ENCODE data around the gene TSC22D3. TPM values are rescaled to one million over a fixed set of nuclear protein-coding genes. Genes with fewer than 3 reads are reported as not detected.
"Not testable (repeated sequence)": the region's sequence is repeated elsewhere in the genome, so short reads cannot be mapped to it uniquely, and the experiment has no call there.

The TSC22D3 gene
- total RNA-seq, 1 experiment from 2014 or later, result 28.1 TPM

DNA sequence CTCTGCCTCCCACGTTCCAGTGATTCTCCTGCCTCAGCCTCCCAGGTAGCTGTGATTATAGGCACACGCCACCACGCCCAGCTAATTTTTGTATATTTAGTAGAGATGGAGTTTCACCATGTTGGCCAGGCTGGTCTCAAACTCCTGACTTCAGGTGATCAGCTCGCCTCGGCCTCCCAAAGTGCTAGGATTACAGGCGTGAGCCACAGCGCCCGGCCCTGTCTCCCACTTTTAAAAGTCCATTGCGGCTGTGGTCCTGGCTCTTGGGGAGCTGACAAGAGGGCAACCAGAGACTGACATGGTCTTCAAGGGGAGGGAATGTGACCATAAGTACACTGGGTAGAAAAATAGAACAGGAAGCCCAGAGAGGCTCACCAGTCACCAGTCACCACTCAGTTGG is 104.3 kb downstream of the TSC22D3 start:
- not testable (repeated sequence) for H3K27me3 ChIP-seq (replicated peaks); DNase-seq (ENCODE audit: low read depth in 1 of 2, low spot score in 2 of 2); H3K27ac ChIP-seq; H3K9me3 ChIP-seq (replicated peaks); H3K4me3 ChIP-seq; H3K36me3 ChIP-seq
- peaks cover 30% of the 10 kb centered on the region for H3K4me1 ChIP-seq (replicated peaks)

DNA sequence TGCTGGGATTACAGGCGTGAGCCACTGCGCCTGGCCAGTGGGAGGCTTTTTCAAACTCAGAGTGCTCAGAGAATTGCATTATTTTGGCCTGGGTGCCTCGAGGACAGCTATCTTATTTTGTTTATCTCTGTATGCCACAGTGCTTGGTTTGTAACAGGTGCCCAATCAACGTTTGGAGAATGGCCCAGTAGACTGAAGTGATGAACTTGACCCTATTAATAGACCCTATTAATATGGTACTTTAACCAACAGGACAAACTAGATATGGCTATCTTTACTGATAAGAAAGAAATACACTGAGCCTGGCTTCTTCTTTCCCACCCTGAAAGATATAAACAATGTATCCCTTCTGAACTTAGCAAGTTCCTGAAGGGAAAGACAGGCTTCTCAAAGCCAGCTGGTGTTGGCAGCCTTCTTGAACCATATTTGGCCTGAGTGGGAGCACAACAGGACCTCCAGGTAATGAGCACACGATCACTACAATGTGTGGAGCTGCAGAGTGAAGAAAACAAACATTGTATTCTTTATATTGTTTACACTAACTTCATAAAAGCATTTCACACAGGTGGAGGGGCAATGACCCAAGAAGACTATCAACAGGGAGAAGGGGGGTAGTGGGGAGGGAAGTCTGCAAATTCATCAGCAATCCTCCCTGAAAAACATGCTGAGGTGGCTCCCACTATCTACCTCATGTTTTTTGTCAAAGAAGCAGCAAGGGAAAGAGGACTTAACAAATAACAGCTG is 105.5 kb downstream of the TSC22D3 start:
- Histone ChIP-seq H3K4me3 (no peak overlapping the region), H3K27ac (no peak overlapping the region)
- DNase-seq (ENCODE audit: low read depth in 1 of 2, low spot score in 2 of 2), result no peak

DNA sequence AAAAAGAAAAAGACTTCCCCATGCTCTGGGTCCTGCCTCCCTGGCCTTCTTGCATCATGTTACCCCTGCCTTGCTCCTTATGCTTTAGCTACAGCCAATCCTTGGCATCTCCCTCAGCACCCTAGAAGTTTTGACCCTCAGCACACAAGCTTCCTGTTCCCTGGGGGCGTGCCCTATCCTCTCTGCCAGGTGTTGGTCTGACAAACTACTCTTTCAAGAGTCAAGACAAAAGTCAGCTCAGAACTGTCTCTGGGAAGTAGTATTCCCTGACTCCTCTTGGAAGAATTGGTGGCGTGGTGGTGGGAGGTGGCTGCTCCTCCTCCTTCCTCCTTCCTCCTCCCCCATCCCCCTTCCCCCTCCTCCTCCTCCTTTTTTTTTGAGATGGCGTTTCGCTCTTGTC is 106.3 kb downstream of the TSC22D3 start:
- no peaks in the 10 kb centered on the region for H3K9me3 ChIP-seq (replicated peaks)
- no peak overlapping the region for H3K27ac ChIP-seq
- no peak overlapping the region for H3K4me3 ChIP-seq
- DNase-seq (ENCODE audit: low read depth in 1 of 2, low spot score in 2 of 2), result no peak
- no peaks in the 10 kb centered on the region for H3K36me3 ChIP-seq
- no peaks in the 10 kb centered on the region for H3K27me3 ChIP-seq (replicated peaks)
- H3K4me1 ChIP-seq (replicated peaks), result peaks cover 15% of the 10 kb centered on the region

More for the DNA sequence above, 105.5 kb downstream of the TSC22D3 start:
- Histone ChIP-seq H3K27me3 (replicated peaks) (no peaks in the 10 kb centered on the region), H3K4me1 (replicated peaks) (peaks cover 23% of the 10 kb centered on the region), H3K9me3 (replicated peaks) (no peaks in the 10 kb centered on the region), H3K36me3 (no peaks in the 10 kb centered on the region)

DNA sequence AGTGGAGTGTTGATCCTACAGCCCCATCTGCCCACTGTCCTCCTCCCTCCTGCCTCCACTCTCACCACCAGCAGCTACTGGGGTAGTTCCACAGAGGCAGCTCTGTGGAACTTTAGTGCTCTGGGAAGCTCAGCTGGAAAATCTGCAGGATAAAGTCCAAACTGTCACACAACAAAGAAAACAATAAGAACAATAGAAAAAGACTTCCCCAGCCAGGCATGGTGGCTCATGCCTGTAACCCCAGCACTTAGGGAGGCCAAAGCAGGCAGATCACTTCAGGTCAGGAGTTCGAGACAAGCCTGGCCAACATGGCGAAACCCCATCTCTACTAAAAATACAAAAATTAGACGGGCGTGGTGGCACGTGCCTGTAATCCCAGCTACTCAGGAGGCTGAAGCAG is 106.9 kb downstream of the TSC22D3 start:
- not testable (repeated sequence) for H3K36me3 ChIP-seq

DNA sequence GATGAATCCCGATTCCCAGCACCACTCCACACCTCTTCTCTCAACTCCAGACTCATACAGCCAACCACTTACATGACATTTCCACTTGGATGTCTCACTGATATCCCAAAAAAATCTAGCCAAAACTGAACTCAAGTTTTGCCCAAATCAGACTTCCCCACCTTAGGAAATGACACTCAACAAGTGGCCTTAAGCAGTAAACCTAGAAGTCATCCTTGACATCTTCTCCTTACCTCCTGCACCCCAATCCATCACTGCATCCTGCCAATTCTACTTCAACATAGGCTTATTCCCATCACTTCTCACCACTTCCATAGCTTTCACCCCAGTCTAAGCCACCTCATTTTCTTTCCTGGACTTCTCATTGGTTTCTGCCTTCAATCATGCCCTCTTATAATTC is 108.2 kb downstream of the TSC22D3 start:
- Histone ChIP-seq H3K36me3 (no peaks in the 10 kb centered on the region), H3K27me3 (replicated peaks) (no peaks in the 10 kb centered on the region), H3K4me3 (no peak overlapping the region), H3K4me1 (replicated peaks) (no peaks in the 10 kb centered on the region), H3K27ac (no peak overlapping the region), H3K9me3 (replicated peaks) (no peaks in the 10 kb centered on the region)
- no peak for DNase-seq (ENCODE audit: low read depth in 1 of 2, low spot score in 2 of 2)

More for the DNA sequence above, 106.9 kb downstream of the TSC22D3 start:
- not testable (repeated sequence) for H3K9me3 ChIP-seq (replicated peaks); H3K4me1 ChIP-seq (replicated peaks); H3K27ac ChIP-seq; DNase-seq (ENCODE audit: low read depth in 1 of 2, low spot score in 2 of 2); H3K4me3 ChIP-seq; H3K27me3 ChIP-seq (replicated peaks)

DNA sequence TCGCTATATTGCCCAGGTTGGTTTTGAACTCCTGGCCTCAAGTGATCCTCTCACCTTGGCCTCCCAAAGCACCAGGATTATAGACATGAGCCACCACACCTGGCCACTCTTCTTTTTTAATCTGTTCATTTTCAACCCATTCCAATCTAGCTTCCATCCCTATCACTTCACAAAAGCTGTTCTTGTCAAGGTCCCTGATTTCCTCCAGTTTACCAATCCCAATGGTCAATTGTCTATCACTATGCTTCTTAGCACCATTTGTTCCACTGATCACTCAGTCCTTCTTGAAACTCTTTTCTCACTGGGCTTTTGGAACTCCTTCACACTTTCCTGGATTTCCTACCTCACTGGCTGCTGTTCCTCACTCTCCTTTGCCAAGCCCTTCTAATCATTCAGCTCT is 108.7 kb downstream of the TSC22D3 start:
- Histone ChIP-seq H3K27me3 (replicated peaks) (no peaks in the 10 kb centered on the region), H3K27ac (no peak overlapping the region), H3K4me1 (replicated peaks) (no peaks in the 10 kb centered on the region), H3K9me3 (replicated peaks) (no peaks in the 10 kb centered on the region), H3K4me3 (no peak overlapping the region), H3K36me3 (no peaks in the 10 kb centered on the region)
- no peak for DNase-seq (ENCODE audit: low read depth in 1 of 2, low spot score in 2 of 2)

Other genes with a start within 250 kb of the TSC22D3 start
- 72.0 and 117 TPM in 2 replicates for gene PRPS1, start 147.3 kb downstream of the TSC22D3 start, total RNA-seq (2014; rRNA removed; shearing (Covaris generic))
- not detected in 2 replicates for gene NCBP2L, start 1.9 kb upstream of the TSC22D3 start, total RNA-seq (2014; rRNA removed; shearing (Covaris generic))
- 5.6 and 11.6 TPM in 2 replicates for gene MID2, start 50.1 kb upstream of the TSC22D3 start, total RNA-seq (2014; rRNA removed; shearing (Covaris generic))
- gene TEX13B, start 206.6 kb upstream of the TSC22D3 start, total RNA-seq (2014; rRNA removed; shearing (Covaris generic)), result not detected in 2 replicates

Data from SJSA1 (cell line).